ENCODE data around the gene STK32C. TPM values are rescaled to one million over a fixed set of nuclear protein-coding genes. Genes with fewer than 3 reads are reported as not detected.

STK32C gene
- polyA plus RNA-seq, 2 of the 4 experiments (the other 2 are of a cell fraction) = 29.9 to 43.6 TPM

GRCh38 chr10:132236881-132237280 is 70.9 kb downstream of the STK32C start:
- POLR2A ChIA-PET = no interaction called here

DNA sequence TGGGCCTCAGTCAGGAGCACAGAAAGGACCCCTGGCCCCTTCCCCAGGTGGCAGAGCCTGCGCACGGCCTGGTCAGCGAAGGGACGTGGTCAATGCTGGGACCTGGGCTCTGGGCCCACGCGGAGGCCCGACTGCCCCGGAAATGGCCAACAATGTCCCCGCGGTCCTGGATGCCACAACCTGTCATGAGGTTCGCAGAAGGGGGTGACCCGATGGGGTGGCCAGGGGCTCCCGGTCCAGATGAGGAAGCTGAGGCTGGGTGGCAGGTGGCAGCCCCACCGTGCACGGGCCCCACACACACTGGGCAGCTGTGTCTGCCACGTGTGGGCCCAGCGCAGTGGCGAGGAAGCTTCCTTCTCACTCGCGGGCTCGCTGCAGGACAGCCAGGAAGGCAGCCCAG is 71.6 kb downstream of the STK32C start:
- Histone ChIP-seq H3K4me3 (no peak overlapping the region), H3K4me1 (no peaks in the 10 kb centered on the region), H3K27ac (no peak overlapping the region), H3K9me3 (no peaks in the 10 kb centered on the region), H3K4me2 (no peak overlapping the region)
- 95% methylated on average over 8 of the region's 21 CpGs for WGBS (ENCODE audit: missing lambda C conversion rate)
- POLR2A ChIA-PET = no interaction called here
- no peak for FAIRE-seq
- no peak for TF ChIP-seq ESRRA (IDR thresholded peaks at IDR 0.05; ENCODE audit: borderline replicate concordance, low read length)
- TF ChIP-seq, protein P1, sequence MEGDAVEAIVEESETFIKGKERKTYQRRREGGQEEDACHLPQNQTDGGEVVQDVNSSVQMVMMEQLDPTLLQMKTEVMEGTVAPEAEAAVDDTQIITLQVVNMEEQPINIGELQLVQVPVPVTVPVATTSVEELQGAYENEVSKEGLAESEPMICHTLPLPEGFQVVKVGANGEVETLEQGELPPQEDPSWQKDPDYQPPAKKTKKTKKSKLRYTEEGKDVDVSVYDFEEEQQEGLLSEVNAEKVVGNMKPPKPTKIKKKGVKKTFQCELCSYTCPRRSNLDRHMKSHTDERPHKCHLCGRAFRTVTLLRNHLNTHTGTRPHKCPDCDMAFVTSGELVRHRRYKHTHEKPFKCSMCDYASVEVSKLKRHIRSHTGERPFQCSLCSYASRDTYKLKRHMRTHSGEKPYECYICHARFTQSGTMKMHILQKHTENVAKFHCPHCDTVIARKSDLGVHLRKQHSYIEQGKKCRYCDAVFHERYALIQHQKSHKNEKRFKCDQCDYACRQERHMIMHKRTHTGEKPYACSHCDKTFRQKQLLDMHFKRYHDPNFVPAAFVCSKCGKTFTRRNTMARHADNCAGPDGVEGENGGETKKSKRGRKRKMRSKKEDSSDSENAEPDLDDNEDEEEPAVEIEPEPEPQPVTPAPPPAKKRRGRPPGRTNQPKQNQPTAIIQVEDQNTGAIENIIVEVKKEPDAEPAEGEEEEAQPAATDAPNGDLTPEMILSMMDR (IDR thresholded peaks at IDR 0.05) = no peak
- no peak for TF ChIP-seq MYC (IDR thresholded peaks at IDR 0.05; ENCODE audit: borderline replicate concordance, low read length)
- no peak for TF ChIP-seq MAZ (IDR thresholded peaks at IDR 0.05; ENCODE audit: borderline replicate concordance, low read depth, low read length)
- TF ChIP-seq RARB (CRISPR knock-in tag; IDR thresholded peaks at IDR 0.05) = no peak
- TF ChIP-seq HOXB13 (CRISPR knock-in tag; IDR thresholded peaks at IDR 0.05; ENCODE audit: low read depth) = no peak
- TF ChIP-seq CHD2 (IDR thresholded peaks at IDR 0.05; ENCODE audit: low read length, partially characterized antibody) = no peak
- no peak for TF ChIP-seq ZFP36 (IDR thresholded peaks at IDR 0.05; ENCODE audit: borderline replicate concordance, partially characterized antibody)
- no peak for TF ChIP-seq POLR2AphosphoS2 (conservative IDR thresholded peaks at IDR 0.05; ENCODE audit: low read length)
- ATAC-seq = no peak
- CTCF ChIA-PET = interaction anchor here (2.3 kb wide), 1 partner anchor 117 kb away, joined by 8 read pairs; no protein-coding TSS in a partner anchor
- DNase-seq (ENCODE audit: low read depth in 1 of 2, low spot score in 1 of 2) = no peak

More at GRCh38 chr10:132236881-132237280, 70.9 kb downstream of the STK32C start:
- no peak for FAIRE-seq
- Histone ChIP-seq H3K4me3 (no peak overlapping the region), H3K4me1 (no peaks in the 10 kb centered on the region), H3K4me2 (no peak overlapping the region), H3K27ac (no peak overlapping the region), H3K9me3 (no peaks in the 10 kb centered on the region)
- CTCF ChIA-PET = interaction anchor here (2.3 kb wide), 1 partner anchor 116 kb away, joined by 8 read pairs; no protein-coding TSS in a partner anchor
- ATAC-seq = no peak
- DNase-seq (ENCODE audit: low read depth in 1 of 2, low spot score in 1 of 2) = no peak
- no peak for TF ChIP-seq HOXB5 (CRISPR knock-in tag; IDR thresholded peaks at IDR 0.05)
- TF ChIP-seq, protein P1 (IDR thresholded peaks at IDR 0.05) = no peak
- WGBS (ENCODE audit: missing lambda C conversion rate) = 91% methylated on average over 12 of the region's 13 CpGs

- CTCF ChIA-PET = interaction anchor here (0.9 to 2.9 kb wide), 6 partner anchors 11 to 220 kb away, joined by 3 to 27 read pairs (median 4); no protein-coding TSS in a partner anchor
- WGBS (ENCODE audit: missing lambda C conversion rate) = 93% methylated on average over 6 of the region's 6 CpGs
- FAIRE-seq = no peak
These were observed 72.9 kb downstream of the STK32C start for GRCh38 chr10:132234860-132235259.

More at GRCh38 chr10:132234860-132235259, 72.9 kb downstream of the STK32C start:
- no peak for ATAC-seq
- Histone ChIP-seq H3K4me1 (no peaks in the 10 kb centered on the region), H3K4me3 (no peak overlapping the region), H3K9me3 (no peaks in the 10 kb centered on the region), H3K4me2 (no peak overlapping the region), H3K27ac (no peak overlapping the region)
- no peak for DNase-seq (ENCODE audit: low read depth in 1 of 2, low spot score in 1 of 2)
- POLR2A ChIA-PET = no interaction called here
- TF ChIP-seq CBX2 (IDR thresholded peaks at IDR 0.05; ENCODE audit: borderline replicate concordance, low read depth) = no peak
- TF ChIP-seq RAD21 (conservative IDR thresholded peaks at IDR 0.05 in 1 of 2, IDR thresholded peaks at IDR 0.05 in 1 of 2) = no peak
- no peak for TF ChIP-seq MYC (IDR thresholded peaks at IDR 0.05; ENCODE audit: borderline replicate concordance, low read length)
- TF ChIP-seq ZNF302 (CRISPR knock-in tag; IDR thresholded peaks at IDR 0.05) = no peak
- TF ChIP-seq JUNB (IDR thresholded peaks at IDR 0.05) = no peak
- no peak for TF ChIP-seq FOXS1 (CRISPR knock-in tag; IDR thresholded peaks at IDR 0.05)
- TF ChIP-seq CEBPB (IDR thresholded peaks at IDR 0.05) = no peak
- no peak for TF ChIP-seq POLR2AphosphoS2 (conservative IDR thresholded peaks at IDR 0.05; ENCODE audit: low read length)
- no peak for TF ChIP-seq CBX8 (IDR thresholded peaks at IDR 0.05)
- TF ChIP-seq KDM5A (IDR thresholded peaks at IDR 0.05) = no peak
- TF ChIP-seq RARB (CRISPR knock-in tag; IDR thresholded peaks at IDR 0.05) = no peak
- no peak for TF ChIP-seq FOSL2 (IDR thresholded peaks at IDR 0.05)
- no peak for TF ChIP-seq FOSL2 (CRISPR knock-in tag; IDR thresholded peaks at IDR 0.05)
- TF ChIP-seq NFE2L2 (conservative IDR thresholded peaks at IDR 0.05; ENCODE audit: low read length) = no peak
- TF ChIP-seq, protein P1 (IDR thresholded peaks at IDR 0.05) = no peak
- TF ChIP-seq TFCP2L1 (CRISPR knock-in tag; IDR thresholded peaks at IDR 0.05) = no peak
- TF ChIP-seq EHF (CRISPR knock-in tag; IDR thresholded peaks at IDR 0.05) = no peak
- TF ChIP-seq MAFK (IDR thresholded peaks at IDR 0.05; ENCODE audit: partially characterized antibody) = no peak
- TF ChIP-seq HOXB5 (CRISPR knock-in tag; IDR thresholded peaks at IDR 0.05) = no peak

Measured in A549 (cell line).